GM18502 (cell line): ENCODE data around the gene TLE4.

Experiments
- ATAC-seq: cut with Tn5 transposase; IDR thresholded peaks from one replicate; pipeline ENCODE4 v1.9.1; 2021; ENCODE audit warnings: mild to moderate bottlenecking; ENCODE audit not compliant: unreplicated experiment, poor library complexity

The TLE4 gene

DNA sequence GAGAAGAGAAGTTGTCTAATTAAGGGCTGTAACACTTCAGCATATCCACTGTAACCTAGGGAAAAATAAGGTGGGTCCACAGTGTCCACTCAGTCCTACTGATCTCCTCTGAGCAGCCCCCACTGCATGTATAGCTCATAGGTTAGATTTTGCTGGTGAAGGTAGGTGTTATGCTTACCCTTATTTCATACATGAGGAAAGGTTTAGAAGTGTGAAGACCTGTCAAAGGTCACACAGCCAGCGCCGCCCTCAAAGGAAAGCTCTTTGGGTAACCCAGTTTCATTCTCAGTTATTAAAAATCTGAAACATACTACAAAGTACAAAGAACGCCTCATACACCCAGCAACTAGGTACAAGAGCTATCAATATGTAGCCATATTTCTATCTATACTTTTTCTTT lies 87.2 kb downstream of the TLE4 start:
- ATAC-seq, result no peak

DNA sequence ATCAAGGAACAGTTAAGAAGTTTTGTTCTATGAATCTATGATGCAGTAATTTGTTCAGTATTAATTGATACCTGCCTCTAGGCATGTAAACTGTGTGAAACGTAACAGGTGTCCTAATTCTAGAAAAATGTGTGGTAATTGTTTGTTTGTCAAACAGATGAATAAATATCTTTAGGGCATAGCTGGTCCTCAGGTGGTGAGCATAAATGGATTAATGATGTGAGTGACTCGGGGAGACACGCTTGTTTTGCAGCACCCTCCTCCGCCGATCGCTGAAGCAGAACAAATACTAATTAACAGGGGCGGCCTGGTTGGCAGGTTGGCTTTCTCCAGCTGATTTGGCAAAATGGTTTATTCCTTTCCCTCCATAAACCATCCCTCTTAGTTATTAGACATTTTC lies 88.8 kb downstream of the TLE4 start:
- no peak for ATAC-seq

DNA sequence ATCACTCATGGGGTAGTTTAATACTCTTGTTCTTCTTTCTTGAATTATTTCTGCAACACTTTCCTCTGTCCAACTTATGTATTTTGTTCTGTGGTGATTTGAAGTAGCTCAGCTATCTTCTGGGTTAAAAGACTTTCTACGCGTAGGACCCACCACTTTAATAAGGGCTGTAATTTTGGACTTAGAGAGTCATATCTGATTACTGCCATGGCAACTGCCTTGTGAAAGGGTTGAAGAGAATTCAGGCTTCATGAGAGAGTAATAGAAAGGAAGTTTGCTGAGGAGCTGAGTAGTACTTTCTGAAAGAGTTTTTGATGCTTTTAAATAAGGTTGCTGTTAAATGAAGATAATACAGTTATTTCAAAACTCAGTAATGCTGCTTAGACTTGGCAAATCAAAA lies 89.5 kb downstream of the TLE4 start:
- no peak for ATAC-seq

DNA sequence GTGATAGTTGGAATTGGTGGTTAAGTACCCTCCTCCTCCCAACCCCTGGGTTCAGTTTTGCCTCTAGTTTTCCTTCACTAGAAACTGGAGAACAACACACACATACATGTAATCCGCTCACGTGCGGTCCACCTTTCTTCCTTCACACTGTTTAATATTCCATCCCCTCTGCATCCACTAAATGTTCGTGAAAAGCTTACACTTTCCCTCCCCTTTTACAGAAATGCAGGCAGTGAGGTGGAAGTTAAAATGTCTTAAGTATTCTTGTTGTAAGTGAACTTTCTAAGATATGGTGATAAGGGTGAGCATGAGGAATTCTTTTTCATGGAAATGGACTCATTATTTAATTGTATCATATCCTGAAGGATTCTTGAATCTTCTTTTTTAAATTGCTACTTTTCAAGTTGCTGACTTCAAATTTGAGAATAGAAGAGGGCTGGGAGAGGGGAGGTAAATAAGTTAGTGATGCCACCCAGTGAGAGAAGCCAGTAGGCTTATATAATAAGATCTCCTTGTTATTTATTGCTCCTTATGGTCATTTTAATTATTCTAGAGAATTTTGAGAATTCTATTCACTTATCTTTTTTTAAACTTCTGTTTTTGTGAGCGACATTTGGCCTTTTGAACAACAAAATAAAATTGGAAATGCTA lies 90.2 kb downstream of the TLE4 start:
- no peak for ATAC-seq

DNA sequence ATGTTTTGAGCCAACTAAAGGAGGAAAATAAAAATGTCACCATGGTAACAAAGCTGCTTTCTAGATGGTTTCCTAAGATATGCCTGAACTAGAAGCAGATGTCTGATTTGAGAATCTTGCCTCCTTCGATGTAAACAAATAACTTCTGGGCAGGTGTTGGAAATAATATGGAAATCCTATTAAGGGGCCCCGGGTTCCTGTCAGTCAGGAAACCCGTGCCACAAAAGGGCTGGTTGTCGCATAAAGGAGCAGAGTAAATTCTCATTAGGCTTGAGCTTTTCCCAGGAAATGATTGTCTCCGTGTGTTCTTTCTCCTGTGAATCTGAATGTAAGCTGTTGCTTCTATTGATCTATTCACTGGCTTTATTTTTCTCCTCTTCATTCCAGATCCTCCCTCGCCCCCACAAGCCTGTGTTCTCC lies 90.8 kb downstream of the TLE4 start:
- no peak for ATAC-seq

DNA sequence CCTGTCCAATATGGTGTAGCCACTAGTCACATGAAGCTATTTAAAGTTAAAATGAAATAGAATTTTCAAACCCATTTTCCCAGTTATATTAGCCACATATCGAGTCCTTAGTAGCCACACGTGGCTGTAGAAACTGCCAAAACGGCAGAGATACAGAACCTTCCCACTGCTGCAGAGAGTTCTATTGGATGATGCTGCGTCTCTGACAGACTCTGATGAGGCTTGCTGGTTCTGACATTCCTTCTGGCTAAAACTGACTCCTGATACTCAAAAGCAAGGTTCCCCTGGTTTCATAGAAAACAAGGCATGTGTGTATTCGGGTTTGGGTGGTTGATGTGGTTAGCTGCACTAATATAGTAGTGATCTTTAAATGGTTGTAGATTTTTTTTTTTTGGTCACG lies 91.5 kb downstream of the TLE4 start:
- ATAC-seq, result no peak

DNA sequence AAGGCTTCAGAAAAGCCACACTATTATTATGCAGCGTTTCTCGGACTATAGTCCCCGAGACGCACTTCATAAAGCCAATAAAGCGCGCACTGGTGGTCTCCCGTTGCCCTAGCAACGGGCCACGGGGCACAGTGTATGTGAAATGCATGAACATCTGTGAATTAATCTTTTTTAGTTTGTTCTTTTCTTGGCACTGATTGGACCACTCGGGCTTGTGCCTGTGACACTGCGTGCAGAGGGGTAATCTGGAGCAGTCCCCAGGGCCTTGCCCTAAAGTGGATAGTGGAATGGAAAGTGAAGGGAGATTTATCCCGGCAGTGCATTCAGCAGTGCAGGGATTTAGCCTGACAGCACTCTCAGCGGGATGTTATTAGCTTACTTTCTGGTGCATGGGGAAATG lies 92.1 kb downstream of the TLE4 start:
- no peak for ATAC-seq

DNA sequence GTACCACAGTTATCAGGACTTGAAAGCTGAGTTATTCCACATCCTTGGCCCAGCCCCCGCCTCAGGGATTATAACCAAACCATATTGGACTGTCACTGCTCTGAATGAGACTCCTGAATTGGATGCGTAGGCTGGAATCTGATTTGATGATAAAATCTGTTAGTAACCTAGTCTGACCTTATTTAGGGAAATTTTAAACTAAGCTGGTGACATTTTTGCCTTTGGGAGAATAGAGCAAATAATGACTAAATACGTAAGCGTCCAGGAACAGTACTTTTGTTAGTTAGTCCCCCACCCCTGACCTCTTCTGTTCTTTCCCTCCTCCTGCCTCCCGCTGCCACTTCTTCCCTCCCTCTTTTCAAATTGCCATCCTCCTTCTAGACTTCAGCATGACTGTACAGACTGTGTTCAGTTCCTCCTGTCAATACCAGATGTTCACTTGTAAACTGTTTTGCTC lies 92.6 kb downstream of the TLE4 start:
- ATAC-seq, result no peak

DNA sequence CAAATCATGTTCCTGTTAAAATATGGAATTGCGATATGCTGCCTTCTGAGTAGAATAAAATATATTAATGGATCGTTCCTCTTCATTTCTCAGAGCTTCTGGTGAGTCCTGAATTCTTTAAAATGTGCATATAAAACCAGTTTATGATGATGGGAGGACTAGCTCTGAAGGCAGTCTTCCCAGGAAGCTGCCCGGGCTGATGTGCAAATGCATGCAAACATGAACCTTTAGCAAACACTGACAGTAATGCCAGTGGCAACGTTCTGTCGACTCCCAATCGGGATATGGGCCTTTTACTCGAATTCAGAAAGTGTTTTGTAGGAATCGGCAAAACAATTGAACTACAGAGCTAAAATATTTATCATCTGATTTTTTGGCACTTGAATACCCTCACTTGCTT lies 93.6 kb downstream of the TLE4 start:
- ATAC-seq, result no peak

DNA sequence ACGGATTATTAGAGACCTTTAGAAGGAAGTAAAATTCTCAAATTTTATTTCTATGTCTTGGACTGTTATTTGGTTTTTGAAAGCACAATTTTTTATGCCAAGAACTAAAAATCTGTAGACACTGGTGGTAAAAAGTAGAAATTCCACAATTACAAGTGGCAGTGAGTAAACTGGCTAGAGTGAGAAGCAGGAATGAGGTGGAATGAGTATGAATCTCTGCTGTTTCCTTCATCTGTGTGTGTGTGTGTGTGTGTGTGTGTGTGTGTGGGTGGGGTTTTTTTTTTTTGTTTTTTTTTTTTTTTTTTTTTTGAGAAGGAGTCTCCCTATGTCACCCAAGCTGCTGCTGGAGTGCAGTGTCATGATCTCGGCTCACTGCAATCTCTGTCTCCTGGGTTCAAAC lies 94.2 kb downstream of the TLE4 start:
- ATAC-seq, result no peak

DNA sequence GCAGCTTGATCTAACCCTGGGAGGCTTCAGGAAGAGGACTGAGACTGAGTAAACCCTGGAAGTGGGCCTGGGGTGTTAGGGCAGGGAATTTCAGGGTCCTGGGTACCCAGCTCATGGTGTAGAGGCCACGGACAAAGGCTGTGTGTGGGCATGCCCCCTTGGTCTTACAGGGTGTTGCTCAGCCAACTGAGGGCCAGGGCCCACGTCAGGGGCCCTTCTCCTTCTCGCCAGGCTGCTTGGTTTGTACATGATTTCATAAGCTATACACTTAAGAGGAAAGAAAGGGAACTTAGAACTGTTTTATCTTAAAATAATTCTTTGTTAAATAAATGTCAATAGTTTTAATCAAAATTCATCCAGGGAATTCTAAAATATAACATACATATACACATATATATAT lies 95.4 kb downstream of the TLE4 start:
- no peak for ATAC-seq

DNA sequence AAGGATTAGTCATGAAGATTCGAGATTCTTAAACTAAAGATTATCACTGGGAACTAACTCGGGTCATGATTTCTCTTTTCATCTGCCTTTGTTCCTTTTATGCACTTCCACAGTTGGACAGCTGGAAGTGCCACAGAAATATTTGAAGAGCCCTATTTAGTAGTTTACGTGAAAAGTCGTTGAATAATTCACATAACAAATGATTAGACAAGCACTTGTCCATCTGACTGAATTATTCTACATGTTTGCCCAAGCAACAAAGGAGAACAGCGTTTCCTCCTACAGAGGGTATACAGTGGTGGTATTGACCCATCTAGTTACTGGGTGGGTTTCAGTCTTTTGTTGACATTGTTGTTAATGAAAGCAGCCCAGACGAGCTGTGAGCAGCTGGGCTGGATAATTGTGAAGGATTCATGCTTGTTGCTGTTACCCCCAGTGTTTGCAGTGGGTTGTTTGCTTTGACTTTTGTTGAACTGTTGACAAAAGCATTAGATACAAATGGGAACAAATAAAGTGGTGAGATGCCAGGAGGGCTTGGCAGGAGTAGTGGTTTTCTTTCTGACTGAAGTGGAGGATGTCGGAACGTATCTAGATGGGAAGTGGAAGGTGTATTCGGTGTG lies 96.2 kb downstream of the TLE4 start:
- ATAC-seq, result no peak

DNA sequence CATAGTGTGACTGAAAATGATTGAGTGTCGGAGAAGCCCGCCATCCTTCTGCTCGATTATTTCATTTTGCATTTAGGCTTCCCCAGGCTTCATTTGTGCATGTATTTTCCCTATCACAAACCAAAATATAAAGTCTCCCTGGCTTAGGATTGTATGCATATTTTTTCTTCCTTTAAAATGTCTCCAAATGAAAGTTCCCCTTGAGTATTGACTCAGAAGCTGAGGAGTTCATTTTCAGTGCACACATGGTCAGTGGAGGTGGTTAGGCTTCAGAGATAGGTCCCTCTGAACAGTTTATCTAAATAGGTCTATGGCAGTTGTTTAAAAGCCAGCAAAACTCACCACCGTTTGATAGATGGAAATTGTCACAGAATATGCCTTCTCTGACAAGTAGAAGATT lies 97.2 kb downstream of the TLE4 start:
- ATAC-seq, result no peak

DNA sequence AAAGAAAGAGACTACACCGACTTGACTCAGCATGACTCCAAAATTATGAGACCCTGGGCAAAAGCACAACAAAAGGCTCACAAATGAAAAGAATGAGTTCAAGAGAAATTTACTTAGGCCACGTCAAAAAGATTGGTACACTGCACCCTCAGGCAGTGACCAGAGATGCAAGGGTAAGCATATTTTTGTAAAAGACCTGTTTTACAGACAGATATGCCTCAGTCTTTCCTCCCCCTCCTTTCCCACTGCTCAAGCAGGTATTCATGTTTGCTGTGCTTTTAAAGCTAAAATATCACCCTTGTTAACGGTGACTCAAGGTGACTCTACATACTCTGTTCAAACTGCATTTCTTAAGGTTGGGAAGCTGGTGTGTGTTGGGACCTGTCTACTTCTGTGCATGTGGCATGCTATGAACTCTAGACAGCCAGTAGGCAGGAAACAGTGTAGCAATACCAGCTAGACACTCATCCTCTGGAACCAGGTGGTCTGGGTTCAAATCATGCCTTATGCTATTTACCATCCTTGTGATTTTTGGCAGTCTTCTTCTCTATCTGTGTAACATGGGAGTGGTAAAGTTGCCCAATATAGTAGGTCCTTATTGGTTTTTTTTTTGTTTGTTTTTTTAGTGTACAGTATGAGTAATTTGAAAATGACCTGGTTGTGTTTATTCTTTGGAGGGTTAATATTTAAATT lies 98.7 kb downstream of the TLE4 start:
- no peak for ATAC-seq

DNA sequence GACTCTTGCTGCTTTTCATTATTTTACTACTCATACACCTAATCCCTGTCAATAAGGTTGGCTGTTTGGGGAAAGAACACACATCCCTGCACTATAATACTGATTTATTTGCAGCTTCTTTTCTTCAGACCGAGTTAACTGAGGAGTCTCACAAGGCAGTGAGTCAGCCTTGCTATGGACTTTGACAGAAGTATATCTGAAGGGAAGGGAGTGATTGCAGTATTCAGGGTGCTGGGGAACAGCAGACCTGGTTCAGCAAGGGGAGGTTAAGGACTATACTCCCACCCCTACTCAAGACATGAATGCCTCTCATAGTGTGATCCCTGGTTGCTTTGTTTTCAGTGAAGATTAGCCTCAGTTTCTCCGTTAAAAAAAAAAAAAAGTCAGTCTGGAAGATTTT lies 99.8 kb downstream of the TLE4 start:
- no peak for ATAC-seq

DNA sequence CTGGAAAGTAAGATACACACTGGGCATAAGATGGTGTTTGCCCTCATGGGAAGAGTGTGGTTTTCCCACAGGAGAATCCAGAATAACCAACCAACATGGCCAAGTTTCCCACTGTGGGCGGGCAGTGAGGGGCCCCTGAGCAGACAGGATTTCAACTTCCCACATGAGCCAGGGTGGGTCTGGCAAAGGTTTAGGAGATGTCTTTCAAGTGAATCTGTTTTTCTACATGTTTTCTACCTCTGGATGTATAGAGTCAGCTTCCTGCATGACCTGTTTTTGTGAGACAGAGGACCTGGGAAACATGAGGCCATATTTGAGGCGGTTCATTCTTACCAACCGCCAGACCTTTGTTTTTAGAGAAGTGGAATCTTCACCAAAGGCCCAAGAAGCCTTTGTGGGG lies 100.5 kb downstream of the TLE4 start:
- no peak for ATAC-seq

DNA sequence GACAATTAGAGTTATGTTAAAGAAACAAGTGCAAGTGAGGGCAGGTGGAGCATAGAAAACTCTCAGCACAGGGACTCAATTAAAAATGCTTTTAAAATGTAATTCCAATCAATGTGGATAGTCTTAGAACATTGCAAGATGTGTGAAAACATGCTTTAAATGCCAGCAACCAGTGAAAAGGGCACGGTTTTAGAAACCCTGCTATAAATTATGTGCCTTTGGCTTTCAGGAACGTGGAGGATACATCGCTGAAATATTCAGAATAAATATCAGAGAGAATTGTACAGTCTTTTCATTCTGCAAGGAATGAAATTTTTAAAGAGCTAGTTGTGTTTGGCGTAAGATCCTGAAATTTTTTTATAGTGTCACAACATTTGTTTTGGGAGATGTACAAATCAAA lies 101.1 kb downstream of the TLE4 start:
- ATAC-seq, result no peak

DNA sequence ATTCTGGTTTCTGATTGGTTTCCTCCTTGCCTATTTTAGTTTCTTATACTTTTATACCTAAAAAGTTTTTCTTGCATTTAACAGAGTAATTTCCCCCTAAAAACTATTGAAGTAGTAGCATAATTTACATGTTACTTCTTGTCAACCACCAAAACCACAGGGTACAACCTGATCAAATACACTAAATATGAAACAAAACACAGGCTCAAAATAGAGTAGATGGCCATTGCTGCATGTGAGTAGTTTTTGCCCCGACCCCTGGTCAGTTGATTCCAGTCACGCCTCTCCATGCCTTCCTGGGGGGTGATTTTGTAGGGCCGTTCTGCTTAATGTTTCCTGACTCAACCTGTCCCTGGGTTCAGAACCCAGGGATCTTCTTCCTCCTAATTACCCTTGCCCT lies 101.8 kb downstream of the TLE4 start:
- peak; percentile 82 for ATAC-seq

DNA sequence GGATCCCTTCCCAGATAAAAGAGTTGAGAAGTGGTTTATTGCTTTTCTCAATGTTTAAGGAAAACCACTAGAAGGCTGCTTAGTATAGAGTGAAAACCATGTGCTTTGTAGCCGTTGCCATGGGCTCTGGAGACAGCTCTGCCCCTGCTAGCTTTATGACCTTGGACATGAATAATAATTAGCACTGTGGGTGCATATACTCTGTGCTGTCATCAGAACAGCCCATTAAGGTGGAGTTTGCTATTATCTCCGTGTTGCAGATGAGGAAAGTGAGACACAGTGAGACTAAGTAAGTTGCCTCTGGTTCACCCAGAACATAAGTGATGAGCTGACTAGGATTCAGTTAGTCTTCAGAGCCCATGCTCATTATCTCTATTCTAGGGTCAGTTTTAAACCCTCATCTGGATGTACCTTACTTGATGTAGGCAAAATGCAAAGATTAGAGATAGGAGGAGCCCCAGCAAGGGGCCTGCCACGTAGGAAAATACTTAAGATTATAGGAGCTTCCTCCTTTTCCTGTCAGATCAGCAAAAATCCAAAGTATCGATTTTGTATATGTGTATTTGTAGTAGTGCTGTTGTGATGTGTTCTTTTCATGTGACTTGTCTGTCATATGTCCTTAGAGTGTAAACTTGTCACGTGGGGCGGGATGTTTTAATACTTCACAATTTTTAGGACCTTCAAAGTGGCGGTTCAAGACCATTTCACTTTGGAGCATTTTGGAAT lies 102.5 kb downstream of the TLE4 start:
- peak; percentile 25 for ATAC-seq

DNA sequence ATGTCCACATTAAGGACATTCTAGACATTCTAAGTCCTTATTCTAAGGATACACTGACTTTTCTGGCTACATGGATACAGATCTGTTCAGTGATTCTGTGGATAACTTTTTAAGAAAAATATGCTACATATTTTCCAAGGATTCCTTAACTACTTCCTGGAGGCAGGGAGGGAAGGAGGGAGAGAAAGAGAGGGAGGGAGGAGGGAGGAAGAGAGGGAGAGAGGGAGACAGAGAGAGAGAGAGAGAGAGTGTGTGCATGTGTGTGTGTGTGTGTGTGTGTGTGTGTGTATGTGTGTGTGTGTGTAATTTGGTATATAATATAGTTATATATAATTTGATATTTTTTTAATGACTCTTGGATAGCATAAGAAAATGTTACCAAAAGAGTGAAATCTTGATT lies 109.8 kb downstream of the TLE4 start:
- ATAC-seq, result no peak

DNA sequence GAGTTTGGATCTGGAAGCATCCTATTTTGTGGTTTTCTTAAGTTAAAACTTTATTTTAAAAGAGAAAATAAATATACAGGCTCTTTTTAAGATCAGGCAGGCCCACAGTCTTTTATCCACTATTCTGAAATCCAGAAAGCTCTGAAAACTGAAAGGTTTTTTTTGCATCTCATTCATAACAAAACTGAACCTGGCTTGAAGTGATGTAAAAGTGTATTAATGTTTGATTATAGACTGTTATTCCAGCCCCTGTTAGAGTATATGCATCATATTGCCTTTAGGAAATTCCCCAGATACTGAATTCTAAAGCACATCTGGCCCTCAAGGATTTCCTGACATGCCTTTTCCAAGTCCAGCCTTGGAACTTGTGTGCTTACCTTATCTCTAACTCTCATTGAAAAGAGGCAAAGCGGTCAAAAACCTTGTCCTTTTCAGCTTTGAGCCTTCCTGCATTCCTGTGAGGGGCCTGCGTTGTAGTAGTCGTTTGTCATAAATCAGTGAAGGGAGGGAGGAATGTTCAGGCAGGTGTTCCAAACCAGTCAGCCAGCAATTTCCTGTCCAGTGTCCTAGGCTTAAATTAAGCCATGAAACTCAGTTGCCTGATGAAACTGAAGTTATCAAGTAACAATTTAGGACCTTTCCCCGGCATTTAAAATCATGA lies 110.4 kb downstream of the TLE4 start:
- no peak for ATAC-seq
